Gastroesophageal sphincter (tissue), 4 donors: ENCODE results near the gene PPP1R3E. TPM values are rescaled to one million over a fixed set of nuclear protein-coding genes. Genes with fewer than 3 reads are reported as not detected.
"Not testable (repeated sequence)": the region's sequence is repeated elsewhere in the genome, so short reads cannot be mapped to it uniquely, and the experiment has no call there.

Source experiments
- ATAC-seq: fragments of 150-250 bp; one replicate; pipeline ENCODE4 v1.9.1; 2016; ENCODE audit warnings: mild to moderate bottlenecking, moderate library complexity
- H3K27ac ChIP-seq, 4 donors: fragments of 200-600 bp; sonication (generic) in 3 of 4; 1 replicate in 3 of 4; 2 replicates in 1 of 4; pipeline ENCODE4 v1.5.1; 2016 to 2019
- H3K27me3 ChIP-seq: fragments of 200-600 bp; sonication (generic); one replicate; pipeline ENCODE4 v1.5.1; 2019
- H3K36me3 ChIP-seq, 2 donors: fragments of 200-600 bp; sonication (generic); one replicate each; pipeline ENCODE4 v1.5.1; 2019; ENCODE audit warnings: control low read depth in 1 of 2
- H3K4me1 ChIP-seq, 3 donors: fragments of 200-600 bp; sonication (generic); 1 replicate in 2 of 3; 2 replicates in 1 of 3; pipeline ENCODE4 v1.5.1; 2016 to 2019; ENCODE audit warnings: control low read depth in 2 of 3
- H3K4me3 ChIP-seq, 2 donors: fragments of 200-600 bp; sonication (generic); one replicate each; pipeline ENCODE4 v1.5.1; 2019; ENCODE audit warnings: mild to moderate bottlenecking in 1 of 2, moderate library complexity in 1 of 2
- H3K9me3 ChIP-seq, 3 donors: fragments of 200-600 bp; sonication (generic); one replicate each; pipeline ENCODE4 v1.5.1; 2017 to 2019; ENCODE audit warnings: control low read depth in 2 of 3
- EP300 ChIP-seq: sonication (generic); formaldehyde crosslinking; IDR thresholded peaks from one replicate; pipeline ENCODE4 v1.6.1; 2017; ENCODE audit warnings: antibody characterized with exemption, mild to moderate bottlenecking
- POLR2A ChIP-seq, 2 donors: fragments of 450-650 bp; IDR thresholded peaks; one replicate each; pipeline ENCODE4 v1.6.1; 2017; ENCODE audit warnings: antibody characterized with exemption in 2 of 2, mild to moderate bottlenecking in 2 of 2, moderate library complexity in 1 of 2
- POLR2AphosphoS5 ChIP-seq: sonication (generic); formaldehyde crosslinking; IDR thresholded peaks from one replicate; pipeline ENCODE4 v1.6.1; 2017; ENCODE audit warnings: antibody characterized with exemption
- WGBS, 2 donors: methylation state at CpG; one replicate each; pipeline ENCODE4 v1.1.5; 2018; ENCODE audit warnings: low coverage in 1 of 2; 5-methylcytosine and 5-hydroxymethylcytosine counted together
- total RNA-seq, 4 donors: library from RNA; depleted of rRNA; stranded (reverse); fragments of >200 nt; gene quantifications; one replicate each; pipeline ENCODE4 v1.1.0, GENCODE V29; 2016
- TF ChIP-seq, protein P1 (sequence below), 4 experiments: fragments of 200-600 bp in 2 of 4; fragments of 450-650 bp in 2 of 4; sonication (generic) in 1 of 4; IDR thresholded peaks; one replicate each; pipeline ENCODE4 v1.5.1; 2017 to 2019; ENCODE audit warnings: antibody characterized with exemption in 4 of 4, mild to moderate bottlenecking in 2 of 4, moderate library complexity in 2 of 4

Gene PPP1R3E
- total RNA-seq, 4 donors from 2014 or later, result 4.4 to 14.0 (median 7.2) TPM

- TF ChIP-seq EP300 (no peak), POLR2A (IDR thresholded peaks at IDR 0.05) (no peak), POLR2AphosphoS5 (no peak)
- TF ChIP-seq, protein P1, sequence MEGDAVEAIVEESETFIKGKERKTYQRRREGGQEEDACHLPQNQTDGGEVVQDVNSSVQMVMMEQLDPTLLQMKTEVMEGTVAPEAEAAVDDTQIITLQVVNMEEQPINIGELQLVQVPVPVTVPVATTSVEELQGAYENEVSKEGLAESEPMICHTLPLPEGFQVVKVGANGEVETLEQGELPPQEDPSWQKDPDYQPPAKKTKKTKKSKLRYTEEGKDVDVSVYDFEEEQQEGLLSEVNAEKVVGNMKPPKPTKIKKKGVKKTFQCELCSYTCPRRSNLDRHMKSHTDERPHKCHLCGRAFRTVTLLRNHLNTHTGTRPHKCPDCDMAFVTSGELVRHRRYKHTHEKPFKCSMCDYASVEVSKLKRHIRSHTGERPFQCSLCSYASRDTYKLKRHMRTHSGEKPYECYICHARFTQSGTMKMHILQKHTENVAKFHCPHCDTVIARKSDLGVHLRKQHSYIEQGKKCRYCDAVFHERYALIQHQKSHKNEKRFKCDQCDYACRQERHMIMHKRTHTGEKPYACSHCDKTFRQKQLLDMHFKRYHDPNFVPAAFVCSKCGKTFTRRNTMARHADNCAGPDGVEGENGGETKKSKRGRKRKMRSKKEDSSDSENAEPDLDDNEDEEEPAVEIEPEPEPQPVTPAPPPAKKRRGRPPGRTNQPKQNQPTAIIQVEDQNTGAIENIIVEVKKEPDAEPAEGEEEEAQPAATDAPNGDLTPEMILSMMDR (IDR thresholded peaks at IDR 0.05), result no peak
- 95% methylated on average over 2 of the region's 2 CpGs; no CpG with 5 or more reads in 1 of the 2 donors for WGBS, 2 donors
- no peak overlapping the region for H3K27ac ChIP-seq
- H3K36me3 ChIP-seq, result peaks cover 0 to 16% of the 10 kb centered on the region in 2 donors
- H3K9me3 ChIP-seq, result no peaks in the 10 kb centered on the region
- no peak for ATAC-seq
- H3K4me1 ChIP-seq, result peaks cover 0 to 5% (median 0%) of the 10 kb centered on the region in 3 donors
- no peak overlapping the region for H3K4me3 ChIP-seq
- no peaks in the 10 kb centered on the region for H3K27me3 ChIP-seq
These were observed 27.2 kb downstream of the PPP1R3E start for GRCh38 chr14:23275412-23275811.

GRCh38 chr14:23269193-23269592, 33.5 kb downstream of the PPP1R3E start:
- no peak for ATAC-seq
- 84 to 85% methylated on average over 5 of the region's 7 CpGs for WGBS, 2 donors
- H3K27me3 ChIP-seq, result no peaks in the 10 kb centered on the region
- no peaks in the 10 kb centered on the region for H3K36me3 ChIP-seq
- no peaks in the 10 kb centered on the region for H3K9me3 ChIP-seq
- H3K4me3 ChIP-seq, result no peak overlapping the region
- H3K4me1 ChIP-seq, result no peaks in the 10 kb centered on the region
- H3K27ac ChIP-seq, result no peak overlapping the region
- no peak for TF ChIP-seq EP300
- TF ChIP-seq, protein P1 (IDR thresholded peaks at IDR 0.05), result no peak
- TF ChIP-seq POLR2AphosphoS5, result no peak
- no peak for TF ChIP-seq POLR2A (IDR thresholded peaks at IDR 0.05)

- WGBS, 2 donors, result 67 to 69% methylated on average over 6 of the region's 8 CpGs
These were observed 41.8 kb downstream of the PPP1R3E start for GRCh38 chr14:23260849-23261248.

GRCh38 chr14:23259426-23259825, 43.2 kb downstream of the PPP1R3E start:
- Histone ChIP-seq H3K36me3 (no peaks in the 10 kb centered on the region), H3K27ac (no peak overlapping the region), H3K4me1 (no peaks in the 10 kb centered on the region), H3K9me3 (no peaks in the 10 kb centered on the region), H3K4me3 (no peak overlapping the region), H3K27me3 (peaks cover 14% of the 10 kb centered on the region)
- TF ChIP-seq, protein P1 (IDR thresholded peaks at IDR 0.05), result no peak
- no peak for TF ChIP-seq EP300
- TF ChIP-seq POLR2AphosphoS5, result no peak
- TF ChIP-seq POLR2A (IDR thresholded peaks at IDR 0.05), result no peak
- ATAC-seq, result no peak

More at GRCh38 chr14:23260849-23261248, 41.8 kb downstream of the PPP1R3E start:
- not testable (repeated sequence) for H3K36me3 ChIP-seq, ATAC-seq, H3K4me3 ChIP-seq, H3K4me1 ChIP-seq, H3K27ac ChIP-seq, H3K9me3 ChIP-seq
- H3K27me3 ChIP-seq, result peaks cover 14% of the 10 kb centered on the region

DNA sequence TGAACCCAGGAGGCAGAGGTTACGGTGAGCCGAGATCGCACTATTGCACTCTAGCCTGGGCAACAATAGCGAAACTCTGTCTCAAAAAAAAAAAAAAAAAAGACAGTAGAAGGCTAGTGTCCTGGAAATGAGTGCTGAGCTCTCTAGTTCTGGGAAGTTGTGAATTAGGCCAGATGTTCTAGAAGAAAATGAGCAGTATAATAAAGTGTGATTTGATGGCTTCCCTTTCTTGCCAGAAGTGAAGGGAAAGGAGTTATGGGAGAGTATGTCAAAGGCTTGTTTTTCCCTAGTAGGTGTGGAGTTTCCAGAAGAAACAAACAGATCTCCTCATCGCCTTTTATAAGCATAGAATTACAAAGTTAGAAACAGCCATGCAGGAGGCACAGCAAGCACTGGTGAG, 44.4 kb downstream of the PPP1R3E start:
- no peaks in the 10 kb centered on the region for H3K9me3 ChIP-seq
- ATAC-seq, result no peak
- TF ChIP-seq, protein P1 (IDR thresholded peaks at IDR 0.05), result no peak
- no peak for TF ChIP-seq POLR2AphosphoS5
- TF ChIP-seq POLR2A (IDR thresholded peaks at IDR 0.05), result no peak
- no peak for TF ChIP-seq EP300
- no peaks in the 10 kb centered on the region for H3K36me3 ChIP-seq
- no peak overlapping the region for H3K4me3 ChIP-seq
- WGBS, 2 donors, result 66 to 77% methylated on average over 3 of the region's 5 CpGs
- H3K27ac ChIP-seq, result no peak overlapping the region
- H3K27me3 ChIP-seq, result peaks cover 14% of the 10 kb centered on the region
- no peaks in the 10 kb centered on the region for H3K4me1 ChIP-seq
